B cell (primary cell): Measurements from ENCODE around the gene FYN.

ENCODE experiments used
- CTCF ChIP-seq: fragments of 200-600 bp; IDR thresholded peaks from one replicate; pipeline ENCODE4 v1.8.0; 2022; ENCODE audit warnings: antibody characterized with exemption, mild to moderate bottlenecking
- EZH2 ChIP-seq: IDR thresholded peaks from 2 replicates; pipeline ENCODE4 v1.6.1; 2012; ENCODE audit warnings: borderline replicate concordance, low read depth, mild to moderate bottlenecking, moderate library complexity, low read length; ENCODE audit not compliant: insufficient read depth, poor library complexity, severe bottlenecking

DNA sequence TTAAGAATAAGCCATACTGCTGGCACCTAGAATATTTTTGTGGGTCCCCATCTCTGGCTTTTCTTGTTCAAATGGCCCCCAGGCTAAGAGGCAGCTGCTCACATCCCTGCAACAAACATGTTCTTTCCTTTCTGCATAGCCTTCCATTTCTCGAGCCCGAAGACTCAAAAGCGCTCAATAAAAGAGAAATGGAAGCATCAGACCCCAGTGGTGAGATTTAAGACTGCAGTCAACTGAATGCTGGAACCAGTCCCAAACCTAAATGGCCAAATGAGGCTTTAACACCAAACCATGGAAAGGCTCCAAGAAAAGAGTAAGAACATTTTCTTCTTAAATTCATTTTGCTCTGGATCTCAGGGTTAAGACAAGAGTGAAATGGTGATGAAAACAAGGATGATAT is 145.4 kb downstream of the FYN start:
- TF ChIP-seq EZH2 (no peak), CTCF (peak; percentile 36)
